Astrocyte (in vitro differentiated cells and primary cell): ENCODE data around the gene ADSS1. TPM values are rescaled to one million over a fixed set of nuclear protein-coding genes. Genes with fewer than 3 reads are reported as not detected.
A peak's percentile ranks its signal among the peaks of the same experiment; 100 is the strongest.
"Not testable (repeated sequence)": the region's sequence is repeated elsewhere in the genome, so short reads cannot be mapped to it uniquely, and the experiment has no call there.

Experiments
- DNase-seq: peaks from one replicate; pipeline ENCODE4 v3.0.0-alpha.2; 2010; ENCODE audit warnings: low read depth
- FAIRE-seq: peaks from 2 replicates; lab custom pipeline; 2011; peaks lifted over from hg19 to GRCh38; lab: Jason Lieb, UNC
- H2AFZ ChIP-seq: 2 replicates; pipeline ENCODE4 v1.6.0; 2012; ENCODE audit warnings: low read depth, low read length, inconsistent platforms
- H3K27ac ChIP-seq: 2 replicates; pipeline ENCODE4 v1.5.1; 2011; ENCODE audit warnings: low read depth, low read length, inconsistent platforms
- H3K27me3 ChIP-seq: 2 replicates; pipeline ENCODE4 v1.6.0; 2011; ENCODE audit warnings: low read length, inconsistent platforms; ENCODE audit not compliant: insufficient read depth
- H3K36me3 ChIP-seq: 2 replicates; pipeline ENCODE4 v1.5.1; 2011; ENCODE audit warnings: low read length, inconsistent platforms; ENCODE audit not compliant: insufficient read depth
- H3K4me1 ChIP-seq: 2 replicates; pipeline ENCODE4 v1.5.1; 2011; ENCODE audit warnings: low read length, inconsistent platforms; ENCODE audit not compliant: insufficient read depth
- H3K4me2 ChIP-seq: 2 replicates; pipeline ENCODE4 v1.6.0; 2012; ENCODE audit warnings: low read length, inconsistent platforms
- H3K4me3 ChIP-seq: 2 replicates; pipeline ENCODE4 v1.5.1; 2011; ENCODE audit warnings: low read depth, mild to moderate bottlenecking, low read length, inconsistent platforms; ENCODE audit not compliant: insufficient read depth
- H3K79me2 ChIP-seq: 2 replicates; pipeline ENCODE4 v1.6.0; 2012; ENCODE audit warnings: mild to moderate bottlenecking, low read length, inconsistent platforms; ENCODE audit not compliant: insufficient read depth
- H3K9ac ChIP-seq: 2 replicates; pipeline ENCODE4 v1.6.0; 2012; ENCODE audit warnings: mild to moderate bottlenecking, low read length, inconsistent platforms
- H3K9me3 ChIP-seq: 2 replicates; pipeline ENCODE4 v1.5.1; 2012; ENCODE audit warnings: low read depth, mild to moderate bottlenecking, low read length, inconsistent platforms; ENCODE audit not compliant: insufficient read depth
- H4K20me1 ChIP-seq: 2 replicates; pipeline ENCODE4 v1.6.0; 2012; ENCODE audit warnings: low read length, inconsistent platforms; ENCODE audit not compliant: insufficient read depth
- H3K27ac Mint-ChIP-seq: one replicate; pipeline ENCODE4 v1.8.0; 2021; ENCODE audit warnings: mild to moderate bottlenecking, mixed read lengths; ENCODE audit not compliant: unreplicated experiment
- H3K27me3 Mint-ChIP-seq: one replicate; pipeline ENCODE4 v1.8.0; 2021; ENCODE audit warnings: low read depth, mixed read lengths; ENCODE audit not compliant: unreplicated experiment
- H3K36me3 Mint-ChIP-seq: one replicate; pipeline ENCODE4 v1.8.0; 2021; ENCODE audit warnings: low read depth, mixed read lengths; ENCODE audit not compliant: unreplicated experiment
- H3K4me1 Mint-ChIP-seq: one replicate; pipeline ENCODE4 v1.8.0; 2021; ENCODE audit warnings: low read depth, mixed read lengths; ENCODE audit not compliant: unreplicated experiment
- H3K4me3 Mint-ChIP-seq: one replicate; pipeline ENCODE4 v1.8.0; 2021; ENCODE audit warnings: mild to moderate bottlenecking, moderate library complexity, mixed read lengths; ENCODE audit not compliant: unreplicated experiment
- H3K9me3 Mint-ChIP-seq: one replicate; pipeline ENCODE4 v1.8.0; 2021; ENCODE audit warnings: mild to moderate bottlenecking, mixed read lengths; ENCODE audit not compliant: unreplicated experiment
- CTCF ChIP-seq: IDR thresholded peaks from 2 replicates; pipeline ENCODE4 v1.5.1; 2011; ENCODE audit warnings: low read depth, mild to moderate bottlenecking, inconsistent platforms, low read length, moderate library complexity; ENCODE audit not compliant: insufficient read depth
- EZH2 ChIP-seq: IDR thresholded peaks from 2 replicates; pipeline ENCODE4 v1.6.1; 2012; ENCODE audit warnings: mild to moderate bottlenecking, low read length, inconsistent platforms; ENCODE audit not compliant: insufficient read depth
- total RNA-seq: library from RNA; stranded (reverse); gene quantifications from 2 replicates; pipeline ENCODE4 v1.2.1, GENCODE V29; 2021

Gene ADSS1
- total RNA-seq, 1 donor from 2014 or later = 4.4 TPM

DNA sequence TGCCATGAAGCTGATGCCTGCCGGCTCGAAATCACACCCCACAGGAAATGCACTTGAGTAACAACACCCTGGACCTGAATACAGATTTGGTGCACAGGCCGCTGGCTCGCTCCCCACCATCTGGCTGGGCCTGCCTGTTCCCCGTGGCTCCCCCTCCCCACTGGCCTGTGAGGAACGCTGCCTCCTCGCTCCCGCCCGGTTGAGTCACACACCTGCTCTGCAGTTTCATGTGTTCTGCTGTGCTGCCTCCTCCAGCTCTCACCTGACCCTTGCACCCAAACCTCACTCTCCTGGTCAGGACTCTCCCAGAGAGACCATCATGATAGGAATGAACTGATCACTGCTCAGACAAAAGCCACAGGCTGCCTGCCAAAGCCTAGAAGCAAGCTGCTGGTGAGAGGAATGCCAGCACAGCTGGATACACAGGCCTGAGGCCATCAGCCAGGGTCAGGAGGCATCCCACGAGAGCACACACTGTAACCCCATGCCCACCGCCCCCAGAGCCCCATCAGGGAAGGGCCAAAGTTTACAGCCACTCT, 25.2 kb downstream of the ADSS1 start:
- peak; percentile 14 for DNase-seq
- Histone ChIP-seq H3K4me2 (no peak overlapping the region), H3K9ac (peak overlapping the region; percentile 25), H3K27me3 (no peaks in the 10 kb centered on the region), H2AFZ (no peak overlapping the region), H3K4me1 (peaks cover 13% of the 10 kb centered on the region), H3K36me3 (no peaks in the 10 kb centered on the region), H3K27ac (no peak overlapping the region), H4K20me1 (peaks cover 10% of the 10 kb centered on the region), H3K4me3 (no peak overlapping the region), H3K79me2 (peaks cover 13% of the 10 kb centered on the region), H3K9me3 (no peaks in the 10 kb centered on the region)
- no peak for FAIRE-seq
- Mint-ChIP-seq H3K9me3 (no peaks in the 10 kb centered on the region), H3K27ac (no peak overlapping the region), H3K36me3 (peaks cover under 1% of the 10 kb centered on the region), H3K27me3 (no peaks in the 10 kb centered on the region), H3K4me3 (peak overlapping the region; percentile 58), H3K4me1 (peaks cover 15% of the 10 kb centered on the region)
- TF ChIP-seq CTCF = no peak

GRCh38 chr14:104750056-104750752, 26.2 kb downstream of the ADSS1 start:
- Histone ChIP-seq H3K27ac (no peak overlapping the region), H3K4me1 (peaks cover 21% of the 10 kb centered on the region), H2AFZ (no peak overlapping the region), H4K20me1 (peaks cover 20% of the 10 kb centered on the region), H3K36me3 (no peaks in the 10 kb centered on the region), H3K9ac (no peak overlapping the region), H3K79me2 (peaks cover 23% of the 10 kb centered on the region), H3K4me3 (no peak overlapping the region), H3K4me2 (peak overlapping the region; percentile 13), H3K27me3 (no peaks in the 10 kb centered on the region), H3K9me3 (no peaks in the 10 kb centered on the region)
- Mint-ChIP-seq H3K9me3 (no peaks in the 10 kb centered on the region), H3K27me3 (no peaks in the 10 kb centered on the region), H3K4me1 (peaks cover 23% of the 10 kb centered on the region), H3K27ac (no peak overlapping the region), H3K4me3 (no peak overlapping the region), H3K36me3 (peaks cover 3% of the 10 kb centered on the region)
- FAIRE-seq = no peak
- TF ChIP-seq CTCF (no peak), EZH2 (no peak)
- DNase-seq = no peak

- not testable (repeated sequence) for H3K27ac Mint-ChIP-seq
Measured at GRCh38 chr14:104750753-104751057, 26.7 kb downstream of the ADSS1 start.

More at GRCh38 chr14:104750753-104751057, 26.7 kb downstream of the ADSS1 start:
- peaks cover 28% of the 10 kb centered on the region for H3K79me2 ChIP-seq
- FAIRE-seq, H3K27me3 Mint-ChIP-seq, H3K9me3 ChIP-seq, DNase-seq, H3K36me3 Mint-ChIP-seq, H3K27ac ChIP-seq, H3K27me3 ChIP-seq, H3K36me3 ChIP-seq, H3K4me2 ChIP-seq, H2AFZ ChIP-seq, H3K9me3 Mint-ChIP-seq, H3K4me3 ChIP-seq, H3K4me3 Mint-ChIP-seq, H3K9ac ChIP-seq: not testable (repeated sequence)
- H3K4me1 ChIP-seq = peaks cover 21% of the 10 kb centered on the region
- H4K20me1 ChIP-seq = peaks cover 25% of the 10 kb centered on the region
- peaks cover 23% of the 10 kb centered on the region for H3K4me1 Mint-ChIP-seq
